Cardiac fibroblast (primary cell): ENCODE measurements around the gene MRPS6.
A peak's percentile ranks its signal among the peaks of the same experiment; 100 is the strongest.

Experiments used
- DNase-seq, 2 donors: peaks; one replicate each; pipeline versions ENCODE4 v3.0.0 to v3.0.0-alpha.2; 2010; ENCODE audit warnings: low read depth in 2 of 2
- H3K4me3 ChIP-seq, 2 donors: replicated peaks in 1 of 2; 1 replicate in 1 of 2; 2 replicates in 1 of 2; pipeline ENCODE4 v1.5.1; 2011; ENCODE audit warnings: low read depth in 2 of 2, low read length in 2 of 2, mild to moderate bottlenecking in 2 of 2, moderate library complexity in 1 of 2
- CTCF ChIP-seq: IDR thresholded peaks from one replicate; pipeline ENCODE4 v1.5.1; 2011; ENCODE audit warnings: low read depth, mild to moderate bottlenecking, low read length, inconsistent platforms

MRPS6 gene

GRCh38 chr21:34130716-34130985 lies 57.3 kb downstream of the MRPS6 start:
- no peak overlapping the region for H3K4me3 ChIP-seq
- DNase-seq, result no peak
- TF ChIP-seq CTCF, result no peak

GRCh38 chr21:34131586-34131985 lies 58.2 kb downstream of the MRPS6 start:
- no peak for DNase-seq
- H3K4me3 ChIP-seq, result no peak overlapping the region
- TF ChIP-seq CTCF, result no peak

- DNase-seq, result no peak
- no peak for TF ChIP-seq CTCF
- no peak overlapping the region for H3K4me3 ChIP-seq
Measured at GRCh38 chr21:34132202-34132601, 58.8 kb downstream of the MRPS6 start.

- no peak for TF ChIP-seq CTCF
- no peak overlapping the region for H3K4me3 ChIP-seq
- no peak for DNase-seq
Measured at GRCh38 chr21:34132926-34133325, 59.5 kb downstream of the MRPS6 start.

GRCh38 chr21:34133392-34133791 lies 60.0 kb downstream of the MRPS6 start:
- TF ChIP-seq CTCF, result no peak
- DNase-seq, result no peak
- H3K4me3 ChIP-seq, result no peak overlapping the region

GRCh38 chr21:34133802-34134201 lies 60.4 kb downstream of the MRPS6 start:
- DNase-seq, result no peak
- peak; percentile 26 for TF ChIP-seq CTCF
- H3K4me3 ChIP-seq, result no peak overlapping the region

- no peak for DNase-seq
- TF ChIP-seq CTCF, result no peak
- H3K4me3 ChIP-seq, result no peak overlapping the region
Measured at GRCh38 chr21:34135330-34135729, 62.0 kb downstream of the MRPS6 start.
